NK-92 (cell line): ENCODE data around the gene ARHGEF39.

Experiments used
- DNase-seq: peaks from one replicate; lab custom pipeline; 2025; ENCODE audit not compliant: unreplicated experiment; lab: John Stamatoyannopoulos, UW

ARHGEF39 gene

DNA sequence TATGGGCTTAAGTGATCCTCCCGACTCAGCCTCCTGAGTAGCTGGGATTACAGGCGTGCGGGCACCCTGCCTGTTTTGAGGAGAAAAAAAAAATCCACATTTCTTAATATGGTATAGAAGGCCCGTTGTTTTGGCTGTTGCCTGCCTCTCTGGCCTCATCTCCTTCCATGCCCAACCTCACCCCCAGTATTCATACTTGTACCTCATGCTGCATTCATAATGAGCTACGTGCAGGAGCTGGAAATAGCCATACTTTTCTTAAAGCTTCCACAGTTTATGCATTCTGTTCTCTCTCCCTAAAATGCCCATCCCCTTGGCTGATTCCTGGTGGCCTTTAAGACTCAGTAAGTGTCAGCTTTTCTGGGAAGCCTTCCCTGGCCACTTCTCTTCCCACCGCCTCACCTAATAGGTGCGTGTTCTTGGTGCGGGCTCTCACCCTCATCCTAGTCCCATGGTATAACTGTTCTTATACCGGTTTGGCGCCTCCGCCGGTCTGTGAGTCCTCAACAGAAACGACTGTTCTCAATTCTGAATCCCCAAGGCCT is 26.8 kb upstream of the ARHGEF39 start:
- DNase-seq: no peak

DNA sequence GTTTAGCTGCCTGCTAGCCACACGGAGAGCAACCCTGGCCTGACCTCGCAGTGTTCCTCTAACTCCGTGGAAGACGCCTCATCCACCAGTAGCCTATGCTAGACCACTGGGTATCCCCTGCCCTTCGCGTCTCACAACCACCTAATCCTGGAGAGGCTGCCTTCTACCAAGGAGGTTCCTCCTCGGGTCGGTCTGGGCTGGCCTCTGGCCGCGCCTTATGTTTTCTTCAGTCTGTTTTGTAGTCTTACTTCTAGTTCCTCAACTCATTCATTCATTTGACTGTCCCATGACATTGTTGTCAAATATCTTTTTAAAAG is 26.3 kb upstream of the ARHGEF39 start:
- DNase-seq: no peak

DNA sequence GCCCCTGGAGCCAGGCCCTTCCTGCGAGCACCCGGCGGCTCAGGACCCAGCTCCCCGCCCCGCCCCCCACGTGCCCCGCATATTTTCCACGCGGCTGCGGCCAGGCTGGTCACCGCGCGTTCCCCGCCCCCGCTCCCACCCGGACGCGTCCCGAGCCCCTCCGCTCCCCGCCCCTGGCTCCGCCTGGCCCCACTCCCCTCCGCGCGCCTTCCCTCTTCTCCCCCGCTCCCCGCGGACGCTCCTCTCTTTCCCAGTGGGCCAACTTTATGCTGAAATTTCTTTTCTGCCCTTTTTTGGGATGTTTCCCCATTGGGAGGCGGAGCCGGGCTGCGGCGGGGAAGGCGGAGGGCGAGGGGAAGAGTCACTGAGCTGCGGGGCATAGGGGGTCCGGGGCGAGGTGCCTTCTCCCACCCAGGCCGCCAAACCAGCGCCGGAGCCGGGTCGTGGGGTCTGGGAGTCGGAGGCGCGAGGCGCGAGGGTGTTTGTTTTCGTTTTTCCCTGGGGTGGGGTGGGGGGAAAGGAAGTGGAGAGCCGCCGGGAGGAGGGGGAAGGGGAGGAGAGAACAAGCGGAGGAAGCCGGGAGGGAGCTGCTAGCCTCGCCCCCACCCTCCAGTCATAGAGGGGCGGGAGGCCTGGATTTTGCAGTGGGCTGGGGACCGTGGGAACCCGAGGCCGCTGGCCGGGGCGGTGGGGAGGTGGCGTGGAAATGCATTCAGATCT is 25.8 kb upstream of the ARHGEF39 start:
- no peak for DNase-seq

- no peak for DNase-seq
Observed at GRCh38 chr9:35690294-35690613, 25.3 kb upstream of the ARHGEF39 start.

DNA sequence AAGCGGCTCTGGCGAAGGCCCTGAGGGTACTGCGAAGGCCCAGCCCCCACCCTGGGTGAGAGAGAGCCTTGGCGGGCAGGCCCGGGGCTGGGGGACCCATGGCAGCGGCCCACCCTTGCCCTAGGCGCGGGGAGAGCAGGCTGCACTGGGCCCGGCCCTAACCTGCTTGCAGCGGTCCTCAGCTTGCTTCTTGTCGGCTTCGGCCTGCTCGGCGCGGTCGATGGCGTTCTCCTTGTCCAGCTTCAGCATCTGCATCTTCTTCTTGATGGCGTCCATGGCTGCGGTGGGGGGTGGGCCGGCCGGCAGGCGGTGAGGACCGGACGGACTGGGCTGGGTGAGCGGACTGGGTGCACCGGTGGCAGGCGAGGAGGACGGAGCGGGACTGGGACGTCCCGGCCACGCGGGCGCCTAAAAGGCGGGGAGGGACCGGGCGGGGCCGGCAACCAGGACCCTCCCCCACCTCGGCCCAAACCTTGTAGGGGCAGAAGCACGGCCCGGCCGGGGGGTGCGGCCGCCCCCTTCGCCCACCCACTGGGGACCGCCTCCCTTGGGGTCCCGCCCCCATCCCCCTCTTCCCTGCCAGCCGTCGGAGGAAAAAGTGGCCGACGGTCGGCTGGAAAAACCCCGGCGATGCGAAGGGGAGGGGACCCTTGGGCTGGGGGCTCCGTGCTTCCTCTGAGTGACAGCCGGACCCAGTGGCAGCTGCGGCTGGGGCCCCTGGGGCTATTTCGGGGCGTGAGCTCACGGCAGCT is 24.7 kb upstream of the ARHGEF39 start, which contains the start of gene TPM2:
TPM2 (minus strand) TSS at position 384 of the 752 bp plus-strand sequence; CDS start at position 276, 108 bp downstream.
- no peak for DNase-seq

- DNase-seq: no peak
Observed at GRCh38 chr9:35688558-35689541, 23.9 kb upstream of the ARHGEF39 start.

DNA sequence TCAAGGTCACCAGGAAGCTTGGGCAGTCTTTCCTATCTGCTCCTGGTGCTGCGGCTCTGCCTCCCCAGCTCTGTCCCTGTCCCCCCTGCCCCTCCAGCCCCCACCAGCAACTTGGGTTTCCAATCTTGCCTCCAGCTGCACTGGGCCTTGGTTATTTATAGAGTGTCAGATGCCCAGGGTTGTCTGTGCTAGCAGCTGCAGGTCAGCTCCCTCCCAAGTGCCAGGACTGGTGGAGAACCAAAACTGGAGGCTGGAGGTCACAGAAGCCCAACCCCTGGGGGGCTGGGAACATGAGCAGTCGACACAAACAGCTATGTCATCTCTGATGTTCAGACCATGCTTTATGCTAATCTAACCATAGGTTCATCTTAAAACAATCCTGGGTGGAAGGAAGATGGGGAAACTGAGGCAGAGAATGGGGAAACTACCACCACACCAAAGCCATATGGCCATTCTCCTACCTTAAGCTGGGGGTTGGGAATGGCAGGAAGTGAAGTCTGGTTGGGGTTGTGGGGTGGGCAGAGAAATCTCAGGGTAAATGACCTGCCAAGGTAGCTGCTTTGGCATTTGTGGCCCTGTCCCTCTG is 23.1 kb upstream of the ARHGEF39 start:
- no peak for DNase-seq

GRCh38 chr9:35687306-35687705 is 22.3 kb upstream of the ARHGEF39 start:
- no peak for DNase-seq

DNA sequence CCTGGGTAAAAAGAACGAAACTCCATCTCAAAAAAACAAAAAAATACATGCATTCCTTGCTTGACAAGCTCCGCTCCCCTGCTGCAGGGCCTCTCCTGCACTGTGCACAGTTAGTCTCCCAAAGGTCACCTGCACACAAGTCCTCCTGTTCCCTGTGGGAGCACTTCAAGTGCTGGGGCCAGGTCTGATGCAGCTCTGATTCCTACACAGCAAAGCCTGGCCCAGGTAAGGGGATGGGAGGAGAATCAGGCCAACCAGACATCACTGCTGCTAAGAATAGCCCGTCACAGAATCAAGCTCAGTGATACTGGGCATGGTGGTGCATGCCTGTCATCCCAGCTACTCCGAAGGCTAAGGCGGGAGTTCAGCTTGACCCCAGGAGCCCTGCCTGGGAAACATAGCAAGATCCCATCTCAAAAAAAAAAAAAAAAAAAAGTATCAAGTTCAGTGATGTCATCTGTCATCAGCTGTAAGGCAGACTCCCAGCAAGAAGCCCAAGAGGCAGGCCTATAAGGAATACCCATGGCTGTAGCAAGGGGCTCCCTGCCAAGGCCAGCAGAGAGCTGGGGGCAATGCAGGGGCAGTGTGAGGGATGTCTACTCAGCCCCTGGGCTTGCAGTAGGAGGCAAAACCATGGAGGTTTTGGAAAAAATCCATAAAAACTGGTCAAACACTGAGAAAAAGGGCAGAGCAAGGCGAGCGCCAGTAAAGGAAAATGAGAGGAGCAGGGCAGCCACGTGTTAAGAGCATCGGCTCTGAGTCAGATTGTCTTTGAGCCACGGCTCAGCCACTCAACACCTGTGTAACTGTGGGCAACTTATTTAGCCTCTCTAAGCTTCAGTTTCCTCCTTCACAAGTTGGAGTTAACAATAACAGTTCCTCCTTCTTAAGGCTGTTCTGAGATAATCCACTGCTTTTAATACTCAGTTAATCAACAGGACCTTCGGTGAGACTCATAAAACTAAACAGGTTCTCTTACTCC is 21.5 kb upstream of the ARHGEF39 start:
- DNase-seq: no peak

GRCh38 chr9:35685506-35685905 is 20.5 kb upstream of the ARHGEF39 start:
- no peak for DNase-seq

- no peak for DNase-seq
Observed at GRCh38 chr9:35684921-35685320, 19.9 kb upstream of the ARHGEF39 start.

- DNase-seq: no peak
Observed at GRCh38 chr9:35683323-35683722, 18.3 kb upstream of the ARHGEF39 start.

DNA sequence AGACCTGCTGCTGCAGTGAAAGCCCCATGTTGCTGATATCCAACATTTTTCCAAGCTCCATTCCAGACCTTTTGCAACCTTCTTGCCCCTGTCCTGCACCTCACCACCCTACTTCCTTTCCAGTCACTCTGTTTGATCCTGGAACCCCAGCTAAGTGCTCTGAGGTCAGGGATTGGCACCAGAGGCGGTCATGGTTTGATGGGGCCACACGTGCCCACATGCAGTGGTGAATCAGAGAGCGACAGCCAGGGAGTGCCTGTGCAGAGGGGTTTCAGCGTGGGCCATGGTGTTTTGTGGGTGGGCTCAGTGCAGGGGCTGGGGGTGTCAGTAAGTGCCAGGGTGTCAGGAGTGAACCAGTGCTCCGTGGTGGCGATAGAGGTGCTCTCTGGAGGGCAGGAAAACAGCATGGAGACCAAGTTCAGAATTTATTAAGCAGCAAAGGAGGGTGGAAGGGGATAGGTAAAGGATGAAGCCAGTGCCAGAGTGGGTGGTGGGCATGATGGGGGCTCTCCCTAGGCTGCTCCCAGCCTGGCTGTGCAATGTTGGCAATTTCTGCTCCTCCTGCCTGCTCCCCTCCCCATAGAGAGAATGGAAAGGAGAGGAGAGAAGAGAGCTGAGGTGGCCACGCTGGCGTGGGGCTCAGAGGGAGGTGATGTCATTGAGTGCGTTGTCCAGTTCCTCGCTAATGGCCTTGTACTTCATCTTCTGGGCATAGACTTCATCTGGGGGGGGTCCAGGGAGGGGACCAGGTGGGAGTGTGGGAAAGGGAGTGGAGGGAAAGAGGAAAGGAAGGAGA is 17.7 kb upstream of the ARHGEF39 start:
- no peak for DNase-seq

DNA sequence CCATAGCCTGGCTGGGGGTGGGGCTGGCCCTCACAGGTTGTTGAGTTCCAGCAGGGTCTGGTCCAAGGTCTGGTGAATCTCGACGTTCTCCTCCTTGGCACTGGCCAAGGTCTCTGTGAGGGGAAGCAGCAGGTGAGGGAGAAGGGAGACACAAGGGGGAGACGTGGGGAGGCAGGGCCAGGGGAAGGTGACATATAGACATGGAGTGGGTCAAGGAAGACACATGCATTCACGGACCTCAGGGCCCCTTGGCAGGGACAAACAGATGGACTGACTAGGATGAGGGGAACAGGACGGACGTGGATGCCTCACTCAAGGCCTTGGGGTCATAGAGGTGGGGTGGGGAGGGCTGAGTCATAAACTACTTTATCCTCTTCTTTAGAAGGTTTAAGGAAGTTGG is 17.1 kb upstream of the ARHGEF39 start:
- no peak for DNase-seq

GRCh38 chr9:35681341-35682002 is 16.5 kb upstream of the ARHGEF39 start:
- DNase-seq: no peak

DNA sequence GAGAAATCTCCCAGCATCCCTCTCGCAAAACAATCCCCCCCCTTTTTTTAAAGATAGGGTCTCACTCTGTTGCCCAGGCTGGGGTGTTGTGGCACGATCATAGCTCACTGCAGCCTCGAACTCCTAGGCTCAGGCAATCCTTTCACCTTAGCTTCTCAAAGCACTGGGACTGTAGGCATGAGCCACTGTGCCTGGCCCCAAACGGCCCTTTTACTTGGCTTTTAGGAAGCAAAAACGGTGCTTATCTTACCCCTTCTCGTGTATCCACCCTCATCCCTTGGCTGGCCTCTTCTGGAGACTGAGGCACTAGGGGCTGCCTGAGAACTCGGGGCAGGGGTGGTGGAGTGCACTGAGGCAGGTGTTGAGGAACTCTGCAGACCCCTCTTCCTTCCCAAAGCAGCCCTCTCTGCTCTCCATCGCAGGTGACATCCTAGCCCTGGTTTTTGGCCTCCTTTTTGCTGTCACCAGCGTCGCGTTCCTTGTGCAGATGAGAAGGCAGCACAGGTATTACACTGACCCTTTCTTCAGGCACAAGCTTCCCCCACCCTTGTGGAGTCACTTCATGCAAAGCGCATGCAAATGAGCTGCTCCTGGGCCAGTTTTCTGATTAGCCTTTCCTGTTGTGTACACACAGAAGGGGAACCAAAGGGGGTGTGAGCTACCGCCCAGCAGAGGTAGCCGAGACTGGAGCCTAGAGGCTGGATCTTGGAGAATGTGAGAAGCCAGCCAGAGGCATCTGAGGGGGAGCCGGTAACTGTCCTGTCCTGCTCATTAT is 15.5 kb upstream of the ARHGEF39 start:
- no peak for DNase-seq

- no peak for DNase-seq
Observed at GRCh38 chr9:35679766-35680330, 14.9 kb upstream of the ARHGEF39 start.
